ENCODE measurements around the gene GLI3. TPM values are rescaled to one million over a fixed set of nuclear protein-coding genes. Genes with fewer than 3 reads are reported as not detected.

Gene GLI3
- total RNA-seq, 1 experiment from 2014 or later = 45.0 TPM

DNA sequence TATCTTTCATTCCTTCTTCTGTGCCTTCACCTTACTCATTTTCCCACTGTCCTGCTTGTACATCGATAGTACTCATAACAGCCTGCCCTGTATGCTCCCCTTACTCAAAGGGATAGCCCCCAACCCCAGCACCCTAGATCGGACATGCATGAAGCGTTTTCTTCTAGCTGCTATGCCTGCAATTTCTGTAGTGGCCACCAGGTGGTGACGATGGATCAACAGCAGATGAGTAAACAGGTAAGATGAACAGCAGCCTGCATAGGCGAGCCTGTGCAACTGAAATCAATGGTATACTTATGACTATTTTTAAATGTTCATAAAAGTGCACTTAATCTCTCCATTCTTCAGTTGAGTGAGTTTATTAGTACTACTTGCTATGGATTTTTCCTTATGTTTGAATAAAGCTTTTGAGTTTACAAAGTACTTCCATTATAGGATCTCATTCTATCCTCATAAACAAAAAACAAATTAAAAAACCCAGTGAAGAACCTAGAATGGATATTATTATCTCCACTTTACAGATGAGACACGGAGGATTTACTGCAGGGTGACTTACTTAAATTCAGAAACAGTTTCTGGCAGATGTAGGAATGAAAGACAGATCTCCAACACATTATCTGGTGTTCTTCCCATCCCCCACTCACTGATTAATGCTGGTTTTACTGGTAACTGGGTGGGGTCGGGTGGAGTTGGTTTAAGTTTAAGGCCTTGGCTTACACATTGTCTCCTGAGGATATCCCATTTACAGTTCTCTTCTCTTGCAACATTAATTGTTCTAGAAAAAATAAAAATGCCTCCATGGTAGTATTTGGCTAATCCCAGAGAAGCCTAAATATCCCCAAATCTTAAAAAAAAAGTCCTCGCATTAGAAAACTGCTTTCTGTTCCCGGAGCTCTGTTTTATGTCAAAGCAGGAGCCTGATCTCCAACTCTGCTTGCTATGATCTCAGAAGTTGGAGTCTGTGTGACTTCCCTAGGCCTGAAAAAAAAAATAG is 222.1 kb downstream of the GLI3 start:
- H3K23me2 ChIP-seq (ENCODE audit: insufficient read length, low read depth, low read length, poor library complexity, severe bottlenecking) = no peaks in the 10 kb centered on the region
- no peaks in the 10 kb centered on the region for H3K79me2 ChIP-seq (ENCODE audit: insufficient read depth, low read length)
- H4K91ac ChIP-seq (ENCODE audit: insufficient read length, low read depth, low read length) = no peak overlapping the region
- no peak overlapping the region for H4K5ac ChIP-seq (ENCODE audit: insufficient read length, low read depth, low read length)
- H2BK12ac ChIP-seq (ENCODE audit: insufficient read length, low read depth, low read length) = no peak overlapping the region
- peak; percentile 91 for TF ChIP-seq CTCF (conservative IDR thresholded peaks at IDR 0.05)
- no peaks in the 10 kb centered on the region for H3K9me3 ChIP-seq (ENCODE audit: control insufficient read depth, low read depth, low read length)
- Mint-ChIP-seq H3K9me3 (peaks cover 5 to 8% of the 10 kb centered on the region in 2 experiments), H3K27me3 (ENCODE audit: low read depth) (no peaks in the 10 kb centered on the region), H3K27ac (no peak overlapping the region; a peak in 1 of 7 replicates), H3K4me3 (no peak overlapping the region), H3K36me3 (ENCODE audit: insufficient read depth in 1 of 3, low read depth in 3 of 3) (peaks cover 15 to 29% (median 21%) of the 10 kb centered on the region in 3 experiments), H3K4me1 (peaks cover 20 to 26% of the 10 kb centered on the region in 2 experiments)
- no peak overlapping the region for H2BK120ac ChIP-seq (ENCODE audit: low read depth, low read length, poor library complexity, severe bottlenecking)
- H4K8ac ChIP-seq (replicated peaks; ENCODE audit: insufficient read length, low read depth, low read length) = no peak overlapping the region
- no peak overlapping the region for H3K4ac ChIP-seq (ENCODE audit: low read depth, low read length)
- H3K14ac ChIP-seq (ENCODE audit: insufficient read depth, low read length) = no peak overlapping the region
- H3K23ac ChIP-seq (ENCODE audit: insufficient read length, low read depth, low read length) = no peak overlapping the region
- no peaks in the 10 kb centered on the region for H3K4me1 ChIP-seq (ENCODE audit: insufficient read depth, low read length)
- no peaks in the 10 kb centered on the region for H3K79me1 ChIP-seq (ENCODE audit: insufficient read depth, low read depth, low read length, poor library complexity, severe bottlenecking)
- no peak overlapping the region for H2AK5ac ChIP-seq (ENCODE audit: insufficient read length, low read length)
- no peak overlapping the region for H3K27ac ChIP-seq (ENCODE audit: insufficient read length, low read depth, low read length)
- no peaks in the 10 kb centered on the region for H4K20me1 ChIP-seq (ENCODE audit: control insufficient read depth, insufficient read depth, insufficient read length)
- no peaks in the 10 kb centered on the region for H3K27me3 ChIP-seq (ENCODE audit: insufficient read depth, low read length)
- H3K56ac ChIP-seq (ENCODE audit: insufficient read length, low read depth, low read length) = no peak overlapping the region
- no peak overlapping the region for H2BK5ac ChIP-seq (ENCODE audit: insufficient read length, low read length)
- no peak overlapping the region for H2AFZ ChIP-seq (ENCODE audit: low read length)
- H3K18ac ChIP-seq (ENCODE audit: insufficient read length, low read depth, low read length) = no peak overlapping the region
- no peak overlapping the region for H2BK20ac ChIP-seq (ENCODE audit: low read depth, low read length, poor library complexity, severe bottlenecking)
- DNase-seq = peak; percentile 76
- no peak overlapping the region for H3K9ac ChIP-seq (ENCODE audit: extremely low read depth, insufficient read length, low read length)
- WGBS (ENCODE audit: extremely low coverage, insufficient read length, low lambda C conversion rate) = no CpG with 5 or more reads among the region's 9 CpGs
- no peak overlapping the region for H3K4me2 ChIP-seq (ENCODE audit: insufficient read depth, insufficient read length, low read length)
- no peak overlapping the region for H2BK15ac ChIP-seq (ENCODE audit: low read depth, low read length)
- no peak overlapping the region for H3T11ph ChIP-seq (ENCODE audit: low read length)
